DLD1 (cell line): ENCODE data around the gene IFNL4.
"Not testable (repeated sequence)": the region's sequence is repeated elsewhere in the genome, so short reads cannot be mapped to it uniquely, and the experiment has no call there.

Source experiments
- in situ Hi-C: cut with HindIII; loops from 2 replicates; pipeline ENCODE4 v1.10.0; 2017; ENCODE audit warnings: low sequenced_read_pairs

Gene IFNL4

DNA sequence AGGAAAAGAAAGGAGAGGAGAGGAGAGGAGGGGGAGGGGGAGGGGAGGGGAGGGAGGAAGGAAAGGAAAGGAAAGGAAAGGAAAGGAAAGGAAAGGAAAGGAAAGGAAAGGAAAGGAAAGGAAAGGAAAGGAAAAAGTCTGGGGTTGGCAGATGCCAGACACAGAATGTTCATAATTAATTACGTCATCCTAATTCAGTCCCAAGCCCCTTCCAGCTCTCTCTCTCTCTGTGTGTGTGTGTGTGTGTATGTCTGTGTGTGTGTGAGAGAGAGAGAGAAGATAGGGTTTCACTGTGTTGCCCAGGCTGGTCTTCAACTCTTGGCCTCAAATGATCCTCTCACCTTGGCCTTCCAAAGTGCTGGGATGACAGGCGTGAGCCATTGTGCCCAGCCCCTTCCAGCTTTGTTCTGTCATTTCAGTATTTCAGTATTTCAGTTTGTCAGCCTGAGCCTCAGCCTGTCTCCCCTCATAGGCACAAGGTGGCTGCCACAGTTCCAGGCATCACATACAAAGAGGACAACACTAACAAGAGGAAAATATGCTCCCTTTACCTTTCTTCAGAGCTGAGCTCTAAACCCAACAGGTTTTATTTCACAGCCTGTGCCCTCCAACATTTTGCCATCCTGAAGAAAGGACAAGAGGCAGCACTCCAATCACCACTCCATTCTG, 18.4 kb downstream of the IFNL4 start:
- in situ Hi-C loops, result no loop called here

DNA sequence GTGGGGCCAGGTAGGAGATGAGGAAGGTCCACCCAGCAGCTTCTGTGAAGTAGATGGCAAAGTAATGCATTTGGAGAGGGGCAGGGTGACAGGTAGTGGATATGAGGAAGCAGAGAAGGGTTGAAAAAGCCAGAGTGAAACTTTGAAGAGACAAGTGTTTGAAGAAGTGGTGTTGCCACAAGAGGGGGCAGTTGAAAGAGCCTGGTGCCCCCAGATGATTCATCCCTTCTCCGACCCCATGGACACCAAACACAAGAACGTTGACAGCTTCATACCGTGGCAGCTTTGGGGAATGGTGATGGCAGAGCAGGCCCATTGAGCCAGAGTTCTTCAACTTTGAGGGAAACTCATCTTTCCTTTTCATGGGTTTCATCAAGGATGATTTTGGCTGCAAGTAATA, 23.7 kb downstream of the IFNL4 start:
- in situ Hi-C loops, result no loop called here

- in situ Hi-C loops, result no loop called here
Observed at GRCh38 chr19:39223703-39224279, 24.9 kb downstream of the IFNL4 start.

DNA sequence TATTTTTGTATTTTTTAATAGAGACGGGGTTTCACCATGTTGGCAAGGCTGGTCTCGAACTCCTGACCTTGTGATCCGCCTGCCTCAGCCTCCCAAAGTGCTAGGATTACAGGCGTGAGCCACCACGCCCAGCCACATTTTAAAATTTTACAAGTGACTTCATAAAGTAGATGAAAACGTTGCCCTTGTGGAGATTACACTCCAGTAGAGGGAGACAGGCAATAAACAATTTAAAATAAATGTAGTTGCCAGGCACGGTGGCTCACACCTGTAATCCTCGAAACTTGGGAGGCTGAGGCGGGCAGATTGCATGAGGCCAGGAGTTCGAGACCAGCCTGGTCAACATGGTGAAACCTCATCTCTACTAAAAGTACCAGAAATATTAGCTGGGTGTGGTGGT, 29.5 kb downstream of the IFNL4 start:
- in situ Hi-C loops, result not testable (repeated sequence)

DNA sequence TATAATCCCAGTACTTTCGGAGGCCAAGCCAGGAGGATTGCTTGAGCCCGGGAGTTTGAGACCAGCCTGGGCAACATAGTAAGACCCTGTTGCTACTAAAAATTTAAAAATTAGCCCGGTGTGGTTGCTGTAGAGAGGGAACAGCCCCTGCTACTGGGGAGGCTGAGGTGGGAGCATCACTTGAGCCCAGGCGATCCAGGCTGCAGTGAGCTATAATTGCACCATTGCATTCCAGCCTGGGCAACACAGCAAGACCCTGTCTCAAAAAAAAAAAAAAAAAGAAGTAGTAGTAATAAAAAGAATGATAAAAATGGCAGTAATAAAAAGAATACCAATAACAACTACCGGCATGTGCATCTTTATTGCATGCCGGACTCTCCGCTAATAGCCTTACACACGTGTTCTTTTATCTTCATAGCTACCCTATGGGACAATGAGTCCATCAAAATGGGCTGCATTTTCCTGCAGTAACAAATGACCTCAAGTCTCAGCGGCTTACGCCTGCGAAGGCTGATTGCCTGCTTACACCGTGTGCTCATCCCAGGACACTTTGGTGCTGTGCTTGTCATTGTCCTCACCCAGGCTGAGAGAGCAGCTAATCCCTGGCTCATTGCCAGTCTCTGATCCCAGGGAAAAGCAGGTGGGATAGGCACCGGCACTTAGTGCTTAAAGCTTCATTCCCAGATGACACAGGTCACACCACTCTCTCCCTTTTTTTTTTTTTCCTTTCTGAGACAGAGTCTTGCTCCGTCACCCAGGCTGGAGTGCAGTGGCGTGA, 30.2 kb downstream of the IFNL4 start:
- in situ Hi-C loops, result no loop called here

- in situ Hi-C loops, result no loop called here
Observed at GRCh38 chr19:39217094-39217493, 31.6 kb downstream of the IFNL4 start.

GRCh38 chr19:39215323-39215722, 33.3 kb downstream of the IFNL4 start:
- in situ Hi-C loops, result not testable (repeated sequence)

- in situ Hi-C loops, result no loop called here
Observed at GRCh38 chr19:39212375-39212742, 36.3 kb downstream of the IFNL4 start.

GRCh38 chr19:39211731-39212374, 36.8 kb downstream of the IFNL4 start:
- in situ Hi-C loops, result no loop called here

DNA sequence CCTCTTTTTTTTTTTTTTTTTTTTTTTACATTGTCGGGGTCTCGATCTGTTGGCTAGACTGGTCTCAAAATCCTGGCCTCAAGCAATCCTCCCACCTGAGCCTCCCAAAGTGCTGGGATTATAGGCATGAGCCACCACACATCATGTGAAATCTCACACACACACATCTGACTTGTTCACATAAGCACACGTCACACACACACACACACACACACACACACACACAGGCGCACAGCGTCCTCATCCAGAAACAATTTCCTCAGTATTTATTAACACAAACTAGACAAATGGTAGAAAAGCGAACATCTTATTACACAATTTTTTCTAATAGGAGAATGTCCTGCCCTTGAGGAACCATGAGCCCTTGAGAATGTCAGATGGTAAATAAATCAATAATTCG, 39.5 kb downstream of the IFNL4 start:
- in situ Hi-C loops, result no loop called here

DNA sequence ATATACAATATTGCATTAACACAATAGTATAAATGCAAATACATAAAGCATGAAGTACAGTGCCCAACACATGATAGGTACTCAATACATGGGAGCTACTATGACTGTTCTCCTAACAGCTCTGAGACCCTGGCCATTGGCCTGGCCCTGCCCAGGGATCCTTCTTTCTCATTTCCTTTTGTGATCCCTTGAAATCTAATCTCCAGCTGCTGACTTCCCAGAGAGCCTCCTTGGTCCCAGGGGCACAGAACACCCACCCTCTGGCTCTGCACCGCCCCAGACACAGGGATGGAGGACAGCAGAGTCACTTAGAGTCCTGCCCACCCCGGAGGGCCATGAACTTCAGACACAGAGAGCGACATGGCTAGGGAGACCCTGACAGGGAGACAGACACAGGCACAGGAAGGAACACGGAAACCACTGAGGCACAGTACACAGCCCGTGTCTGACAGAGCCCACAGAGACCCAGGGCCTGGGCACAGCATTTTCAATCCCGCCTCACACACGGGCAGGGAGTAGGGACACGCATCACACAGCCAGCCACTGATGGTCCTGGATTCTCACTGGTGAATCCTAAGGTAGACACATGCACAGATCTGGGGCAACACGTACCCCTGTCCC, 40.4 kb downstream of the IFNL4 start:
- in situ Hi-C loops, result no loop called here

DNA sequence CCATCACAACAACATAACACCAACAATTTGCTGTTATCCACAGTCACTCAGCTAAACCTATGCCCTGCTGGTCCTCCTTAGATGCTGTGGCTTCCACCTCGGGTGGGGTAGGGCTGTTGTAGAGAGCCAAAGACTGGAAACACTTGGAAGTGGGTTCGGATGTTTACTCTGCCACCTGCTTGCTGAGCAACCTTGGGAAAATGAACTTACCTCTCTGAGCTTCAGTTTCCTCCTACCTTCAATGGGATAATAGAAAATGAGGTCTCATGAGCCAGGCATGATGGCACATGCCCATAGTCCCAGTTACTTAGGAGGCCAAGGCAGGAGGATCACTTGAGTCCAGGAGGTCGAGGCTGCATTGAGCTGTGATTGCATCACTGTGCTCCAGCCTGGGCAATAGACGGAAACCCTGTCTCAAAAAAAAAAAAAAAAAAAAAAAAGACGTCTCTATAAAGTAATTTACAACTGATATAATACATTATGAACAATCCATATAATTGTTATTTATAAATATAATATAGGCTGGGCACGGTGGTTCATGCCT, 41.3 kb downstream of the IFNL4 start:
- in situ Hi-C loops, result no loop called here

DNA sequence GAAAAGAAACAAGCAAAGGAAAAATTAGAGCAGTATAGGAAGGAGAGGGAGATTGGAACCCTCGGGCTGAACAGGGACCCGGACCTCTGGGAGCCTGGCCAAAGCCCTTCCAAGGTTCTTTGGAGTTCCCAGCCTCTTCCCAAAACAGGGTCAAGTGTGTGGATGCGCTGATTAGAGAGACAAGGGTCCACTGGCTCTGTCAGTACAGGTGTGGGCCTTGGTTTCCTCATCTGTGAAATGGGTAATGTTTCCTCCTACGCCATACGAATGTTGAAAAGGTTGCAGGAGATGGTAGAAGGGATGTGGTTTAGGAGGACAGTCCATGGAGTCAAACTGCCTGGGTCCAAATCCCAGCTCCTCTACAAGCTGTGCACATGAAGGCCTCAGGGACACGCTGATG, 42.5 kb downstream of the IFNL4 start:
- in situ Hi-C loops, result no loop called here

- in situ Hi-C loops, result no loop called here
Observed at GRCh38 chr19:39205449-39205764, 43.2 kb downstream of the IFNL4 start.

DNA sequence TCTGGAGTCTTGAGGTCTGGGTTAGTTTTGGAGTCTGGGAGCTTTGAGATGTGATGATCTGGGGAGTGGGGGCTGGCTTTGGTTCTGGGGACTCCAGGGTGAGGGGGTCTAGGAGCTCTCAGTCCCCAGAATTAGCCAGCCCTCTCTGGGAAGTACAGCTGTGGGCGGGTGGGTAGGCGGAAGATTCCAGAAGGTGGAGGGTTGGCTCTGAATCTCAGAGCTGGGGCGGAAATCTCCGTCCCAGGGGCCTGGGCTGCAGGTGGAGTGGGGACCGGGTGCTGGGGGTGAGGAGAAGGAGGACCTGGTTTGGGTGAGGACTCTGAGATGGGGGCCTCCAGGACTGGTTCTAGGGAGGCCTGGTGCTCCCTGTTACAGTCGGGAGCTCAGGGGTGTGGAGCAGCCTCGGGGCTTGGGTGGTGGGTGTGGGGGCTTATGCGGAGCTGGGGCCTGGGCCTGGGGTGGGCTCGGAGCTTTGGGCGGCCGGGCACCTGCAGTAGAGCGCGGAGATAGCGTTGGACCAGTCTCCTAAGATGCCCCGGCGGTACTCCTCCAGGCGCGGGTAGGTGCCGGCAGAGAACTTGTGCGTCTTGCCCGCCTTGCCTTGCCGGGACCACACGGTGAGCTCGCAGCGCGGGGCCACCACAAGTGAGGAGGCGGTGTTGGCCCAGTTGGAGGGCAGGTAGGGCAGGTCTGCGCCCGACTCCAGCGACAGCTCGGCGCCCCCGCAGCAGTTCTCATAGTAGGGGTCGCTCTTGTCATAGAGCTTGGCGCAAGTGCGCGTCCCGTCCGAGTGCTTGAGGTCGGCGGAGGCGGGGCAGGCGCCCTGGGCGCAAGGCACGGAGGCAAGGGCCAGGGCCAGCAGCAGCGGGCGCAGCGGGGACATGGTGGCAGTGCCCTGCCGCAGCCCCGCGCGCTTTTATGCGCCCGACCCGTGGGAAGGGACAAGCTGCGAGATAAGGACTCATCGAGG, 45.0 kb downstream of the IFNL4 start, which contains the start of gene SYCN:
Gene SYCN (minus strand): TSS at position 892 of the 970 bp plus-strand sequence. CDS start 9 bp downstream, at position 883.
- in situ Hi-C loops, result no loop called here

GRCh38 chr19:39202998-39203355, 45.7 kb downstream of the IFNL4 start:
- in situ Hi-C loops, result no loop called here

GRCh38 chr19:39200803-39201115, 47.9 kb downstream of the IFNL4 start:
- in situ Hi-C loops, result no loop called here

DNA sequence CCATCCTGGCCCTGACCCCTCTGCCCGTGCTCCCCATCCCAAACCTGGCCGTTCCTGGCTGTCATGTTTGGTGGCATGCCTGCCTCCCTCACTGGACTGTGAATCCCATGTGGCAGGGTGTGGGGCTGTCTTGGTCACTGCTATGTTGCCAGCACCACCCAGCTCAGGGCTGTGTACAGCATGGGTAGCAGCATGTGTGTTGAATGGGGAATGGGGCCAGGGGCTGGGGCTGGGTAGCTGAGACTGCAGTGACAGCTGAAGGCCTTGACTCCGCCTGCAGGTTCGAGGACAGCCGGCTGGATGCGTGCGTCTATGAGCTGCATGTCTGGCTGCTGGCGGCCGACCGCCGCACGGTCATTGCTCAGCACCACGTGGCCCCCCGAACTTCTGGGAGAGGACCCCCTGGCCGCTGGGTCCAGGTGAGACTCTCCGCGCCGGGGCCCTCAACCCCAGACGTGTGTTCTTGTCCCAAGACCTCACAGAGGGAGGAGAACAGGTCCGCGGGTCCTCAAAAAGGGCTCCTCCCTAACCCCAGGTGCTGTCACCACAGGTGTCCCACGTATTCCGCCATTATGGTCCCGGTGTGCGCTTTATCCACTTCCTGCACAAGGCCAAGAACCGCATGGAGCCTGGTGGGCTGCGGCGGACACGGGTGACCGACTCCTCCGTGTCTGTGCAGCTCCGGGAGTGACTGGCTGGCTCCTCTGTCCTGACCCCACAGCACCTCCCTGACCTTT, 48.4 kb downstream of the IFNL4 start:
- in situ Hi-C loops, result no loop called here

- in situ Hi-C loops, result no loop called here
Observed at GRCh38 chr19:39199025-39199424, 49.6 kb downstream of the IFNL4 start.
